T1000 (cell line): Measurements from ENCODE around the gene PACSIN2.

Experiments used
- DNase-seq: peaks from one replicate; lab custom pipeline; 2025; ENCODE audit warnings: mixed read lengths; lab: John Stamatoyannopoulos, UW

Gene PACSIN2

DNA sequence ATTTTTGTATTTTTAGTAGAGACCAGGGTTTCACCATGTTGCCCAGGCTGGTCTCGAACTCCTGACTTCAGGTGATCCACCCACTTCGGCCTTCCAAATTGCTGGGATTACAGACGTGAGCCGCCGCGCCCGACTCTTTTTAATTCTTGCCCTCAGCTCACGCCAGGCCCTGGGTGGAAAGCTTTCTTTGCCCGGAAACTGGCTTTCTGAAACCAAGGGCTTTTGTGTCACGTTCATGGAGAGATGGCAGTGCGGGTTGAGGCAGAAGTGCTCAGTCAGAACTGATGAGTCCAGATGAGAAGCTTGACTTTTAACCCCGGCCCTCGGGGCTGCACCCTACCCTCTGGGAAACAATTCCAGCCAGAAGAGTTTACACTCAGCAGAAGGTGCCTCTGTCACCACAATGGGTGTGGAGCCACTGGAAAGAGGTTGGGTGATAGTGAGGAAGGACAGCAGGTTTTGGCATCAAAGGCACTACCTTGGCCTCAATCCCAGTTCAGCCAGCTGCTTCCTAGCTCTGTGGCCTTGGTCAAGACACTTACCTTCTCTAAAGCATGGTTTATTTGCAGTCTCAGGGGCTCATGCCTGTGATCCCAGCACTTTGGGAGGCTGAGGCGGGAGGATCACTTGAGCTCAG is 157.0 kb downstream of the PACSIN2 start:
- DNase-seq: no peak

DNA sequence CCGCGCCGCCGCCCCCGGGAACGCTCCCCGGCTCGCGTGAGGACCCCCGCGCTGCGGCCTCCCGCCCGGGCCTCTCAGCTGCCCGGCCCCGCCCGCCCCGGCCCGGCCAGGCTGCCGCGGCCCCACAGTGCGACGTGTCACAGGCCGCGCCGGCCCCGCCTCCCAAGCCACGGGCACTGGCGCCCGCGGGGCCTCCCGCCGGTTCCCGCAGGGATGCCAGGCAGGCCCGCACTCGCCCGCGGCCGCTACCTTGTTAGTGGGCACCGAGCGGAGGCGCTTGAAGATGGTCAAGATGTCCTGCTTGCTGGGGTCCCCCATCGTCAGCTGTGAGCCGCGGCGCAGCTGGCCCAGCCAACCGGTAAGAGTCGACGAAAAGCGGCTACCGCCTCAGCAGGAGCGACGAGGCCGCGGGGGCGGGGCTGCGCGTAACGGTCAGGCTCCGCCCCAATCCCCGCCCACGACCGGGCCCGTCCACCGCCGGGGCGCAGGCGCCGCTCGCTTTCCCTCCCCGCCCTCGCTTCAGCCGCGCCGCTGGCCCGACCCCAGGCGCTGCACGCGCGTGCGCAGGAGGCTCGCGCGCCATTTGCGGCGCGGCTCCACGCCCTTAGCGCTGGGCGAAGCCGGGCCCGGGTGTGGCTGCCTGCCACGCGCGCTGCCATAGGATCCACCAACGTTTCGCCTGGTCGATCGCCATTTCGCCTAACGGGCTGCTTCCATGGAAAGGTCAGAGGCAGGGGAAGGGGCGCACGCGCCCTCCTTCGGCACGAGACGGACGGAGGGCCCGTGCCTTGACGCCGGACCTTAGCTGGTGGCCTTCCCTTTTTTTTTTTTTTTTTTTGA is 157.9 kb downstream of the PACSIN2 start, which contains the start of gene ARFGAP3:
ARFGAP3 (minus strand) TSS at position 409 of the 840 bp plus-strand sequence; CDS start at position 318, 91 bp downstream.
- peak; percentile 91 for DNase-seq

DNA sequence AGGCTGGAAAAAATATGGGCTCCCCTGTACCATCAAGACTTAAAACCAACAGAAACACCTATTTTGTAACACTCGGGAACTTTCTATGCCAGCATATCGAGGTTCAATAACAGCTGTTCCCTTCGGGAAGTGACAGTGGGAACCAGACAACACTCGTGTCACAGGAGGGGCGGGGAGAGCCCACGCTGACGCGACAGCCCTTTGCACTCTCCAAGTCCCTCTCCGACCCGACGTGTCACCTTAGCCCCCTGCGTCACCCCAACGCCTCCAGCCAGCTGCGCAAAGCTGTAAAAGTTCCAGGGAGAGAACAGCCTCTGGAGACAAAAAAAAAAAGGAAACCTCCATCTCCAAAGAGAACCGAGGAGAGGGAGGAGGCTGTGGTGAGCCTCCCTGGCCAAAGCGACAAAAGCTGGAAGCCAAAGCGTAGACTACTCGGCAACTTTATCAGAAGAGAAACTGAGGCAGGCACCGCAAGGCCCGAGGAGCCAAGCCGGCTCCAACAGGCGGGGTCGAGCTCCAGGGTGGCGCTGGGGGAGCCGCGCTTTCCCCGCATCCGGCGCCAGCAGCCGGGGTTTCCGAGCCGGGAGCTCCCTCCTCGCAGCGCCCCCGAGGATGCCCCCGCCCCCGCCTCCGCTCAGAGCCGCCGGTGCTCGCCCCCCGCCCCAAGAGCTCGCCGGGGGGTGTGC is 158.6 kb downstream of the PACSIN2 start:
- DNase-seq: no peak

DNA sequence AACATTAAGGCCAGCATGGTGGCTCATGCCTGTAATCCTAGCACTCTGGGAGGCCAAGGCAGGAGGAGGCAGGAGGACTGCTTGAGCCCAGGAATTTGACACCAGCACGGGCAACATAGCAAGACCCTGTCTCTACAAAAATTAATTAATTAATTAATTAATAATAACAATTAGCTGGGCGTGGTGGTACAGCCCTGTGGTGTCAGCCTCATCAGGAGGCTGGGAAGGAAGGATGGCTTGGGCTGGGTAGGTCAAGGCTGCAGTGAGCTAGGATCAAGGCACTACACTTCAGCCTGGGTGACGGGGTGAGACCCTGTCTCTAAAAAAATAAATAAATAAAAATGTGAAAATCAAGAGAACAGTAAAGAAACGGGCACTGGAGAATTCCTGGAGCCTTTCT is 159.2 kb downstream of the PACSIN2 start:
- no peak for DNase-seq

DNA sequence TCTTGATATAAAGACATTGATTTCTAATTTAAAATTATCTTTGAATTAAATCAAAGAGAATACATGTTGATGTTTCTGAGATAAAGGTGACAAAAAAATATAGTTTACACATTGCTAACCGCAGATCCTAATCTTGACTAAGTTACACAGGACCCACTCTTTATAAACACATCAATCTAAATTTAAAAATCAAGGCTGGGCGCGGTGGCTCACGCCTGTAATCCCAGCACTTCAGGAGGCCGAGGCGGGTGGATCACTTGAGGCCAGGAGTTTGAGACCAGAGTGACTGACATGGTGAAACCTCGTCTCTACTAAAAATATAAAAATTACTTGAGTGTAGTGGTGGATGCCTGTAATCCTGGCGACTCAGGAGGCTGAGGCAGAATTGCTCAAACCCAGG is 159.7 kb downstream of the PACSIN2 start:
- DNase-seq: no peak

DNA sequence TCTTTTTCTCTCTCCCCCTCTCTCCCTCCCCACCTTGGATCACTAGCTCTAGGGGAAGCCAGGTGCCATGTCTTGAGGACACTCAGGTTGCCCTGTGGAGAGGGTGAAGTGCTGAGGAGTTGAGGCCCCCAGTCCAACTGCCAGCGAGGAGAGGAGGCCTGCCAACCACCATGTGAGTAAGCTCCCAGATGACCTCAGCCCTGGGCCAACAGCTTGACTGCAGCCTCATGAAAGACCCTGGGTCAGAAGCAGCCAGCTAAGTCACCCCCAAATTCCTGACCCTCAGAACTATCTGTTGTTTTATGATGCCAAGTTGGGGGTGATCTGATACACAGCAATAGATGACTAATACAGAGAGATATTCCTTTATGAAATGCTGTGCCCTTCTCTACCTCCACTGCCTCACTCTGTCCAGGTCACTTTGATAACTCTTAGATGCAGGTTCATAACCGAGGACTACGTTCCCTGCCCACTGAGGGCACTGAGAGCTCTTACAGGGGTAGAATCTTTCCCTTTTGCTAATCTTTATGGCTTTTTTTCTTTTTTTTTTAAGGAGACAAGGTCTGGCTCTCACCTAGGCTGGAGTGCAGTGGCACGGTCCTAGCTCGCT is 165.9 kb downstream of the PACSIN2 start:
- no peak for DNase-seq

DNA sequence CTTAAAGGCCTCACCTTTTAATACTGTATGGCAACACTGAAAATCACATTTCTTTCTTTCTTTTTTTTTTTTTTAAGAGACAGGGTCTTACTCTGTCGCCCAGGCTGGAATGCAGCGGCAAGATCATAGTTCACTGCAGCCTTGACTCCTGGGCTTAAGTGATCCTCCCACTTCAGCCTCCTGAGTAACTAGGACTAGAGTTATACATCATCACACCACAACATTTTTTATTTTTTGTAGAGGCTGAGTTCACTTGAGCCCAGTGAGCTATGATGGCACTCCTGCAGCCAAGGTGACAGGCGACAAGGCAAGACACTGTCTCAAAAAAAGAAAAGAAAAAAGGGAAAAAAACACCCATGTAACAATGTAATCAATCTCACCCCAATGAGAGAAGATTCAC is 167.8 kb downstream of the PACSIN2 start:
- no peak for DNase-seq

DNA sequence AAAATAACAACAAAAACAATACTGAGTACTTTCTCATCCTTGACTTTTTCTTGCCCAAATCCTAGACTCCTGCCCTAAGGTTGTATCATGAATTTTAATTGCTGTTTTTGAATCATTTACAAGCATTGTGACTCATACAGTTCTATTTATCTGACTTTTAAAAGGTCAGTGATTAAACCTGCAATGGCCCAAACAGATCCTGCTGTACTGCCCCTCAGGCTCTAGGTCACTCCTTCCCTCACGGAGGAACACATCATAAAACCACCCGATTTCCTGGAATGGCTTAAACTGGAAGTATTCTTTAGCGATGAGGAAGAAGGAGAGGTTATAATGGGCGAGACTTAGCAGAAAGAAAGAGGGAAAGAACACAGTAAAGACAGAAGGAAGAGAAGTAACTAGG is 170.2 kb downstream of the PACSIN2 start:
- DNase-seq: peak; percentile 46

DNA sequence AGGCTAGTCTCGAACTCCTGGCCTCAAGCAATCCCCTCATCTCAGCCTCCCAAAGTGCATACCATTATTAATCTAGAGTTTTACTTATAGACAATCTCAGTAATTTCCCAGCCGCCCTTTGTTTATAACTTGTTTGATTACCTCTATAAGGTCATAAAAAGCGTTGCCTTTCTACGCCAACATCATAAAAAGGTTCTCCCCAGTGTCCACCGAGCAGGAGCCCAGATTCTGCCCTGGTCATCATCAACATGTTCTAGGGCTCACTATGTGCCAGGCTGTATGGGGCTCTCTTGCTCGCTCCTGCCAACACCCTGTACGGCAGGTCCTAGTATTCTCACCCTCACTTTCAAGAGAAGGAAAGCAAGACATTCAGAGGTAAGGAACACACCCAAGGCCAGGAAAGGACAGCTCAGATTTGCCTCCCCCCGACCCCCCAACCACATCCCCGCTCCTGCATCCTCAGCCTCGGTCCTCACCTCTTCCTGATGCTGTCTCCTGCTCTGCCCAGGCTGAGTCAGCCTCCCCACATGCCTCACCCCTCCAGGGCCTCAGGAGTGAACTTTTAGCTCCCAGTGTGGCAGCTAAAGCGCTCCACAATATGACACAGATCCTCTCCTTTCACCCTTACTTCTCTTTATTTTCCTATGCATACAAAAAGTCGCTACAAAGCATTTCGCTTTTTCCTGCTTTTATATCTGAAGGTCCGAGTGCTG is 172.1 kb downstream of the PACSIN2 start:
- DNase-seq: no peak

DNA sequence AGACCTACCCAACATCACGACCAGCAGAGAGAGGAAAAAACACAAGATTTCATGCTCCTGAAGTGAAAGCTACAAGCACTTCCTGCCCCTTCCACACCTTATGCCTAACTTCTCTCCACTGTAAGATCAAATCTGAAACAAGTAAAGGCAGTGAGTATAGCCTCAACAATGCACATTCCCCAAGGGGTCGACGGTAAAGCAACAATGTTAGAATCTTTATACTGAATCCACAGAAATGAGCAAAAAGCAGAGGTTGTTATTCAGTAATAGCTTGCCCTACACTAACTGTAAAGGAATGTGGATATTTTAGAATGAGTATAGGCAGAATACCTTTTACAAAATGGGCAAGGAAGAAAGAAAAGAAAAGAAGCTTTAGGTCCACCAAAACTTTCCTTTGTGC is 173.5 kb downstream of the PACSIN2 start:
- no peak for DNase-seq

DNA sequence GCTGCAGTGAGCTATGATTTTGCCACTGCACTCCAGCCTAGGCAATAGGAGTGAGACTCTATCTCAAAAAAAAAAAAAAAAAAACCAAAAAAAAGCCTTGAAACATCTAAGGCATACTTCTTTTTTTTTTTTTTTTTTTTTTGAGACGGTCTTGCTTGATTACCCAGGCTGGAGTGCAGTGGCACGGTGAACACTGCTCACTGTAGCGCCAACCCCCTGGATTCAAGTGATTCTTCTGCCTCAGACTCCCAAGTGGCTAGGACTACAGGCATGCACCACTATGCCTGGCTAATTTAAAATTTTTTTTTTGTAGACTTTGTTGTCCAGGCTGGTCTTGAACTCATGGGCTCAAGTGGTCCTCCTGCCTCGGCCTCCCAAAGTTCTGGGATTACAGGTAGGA is 177.4 kb downstream of the PACSIN2 start:
- no peak for DNase-seq

DNA sequence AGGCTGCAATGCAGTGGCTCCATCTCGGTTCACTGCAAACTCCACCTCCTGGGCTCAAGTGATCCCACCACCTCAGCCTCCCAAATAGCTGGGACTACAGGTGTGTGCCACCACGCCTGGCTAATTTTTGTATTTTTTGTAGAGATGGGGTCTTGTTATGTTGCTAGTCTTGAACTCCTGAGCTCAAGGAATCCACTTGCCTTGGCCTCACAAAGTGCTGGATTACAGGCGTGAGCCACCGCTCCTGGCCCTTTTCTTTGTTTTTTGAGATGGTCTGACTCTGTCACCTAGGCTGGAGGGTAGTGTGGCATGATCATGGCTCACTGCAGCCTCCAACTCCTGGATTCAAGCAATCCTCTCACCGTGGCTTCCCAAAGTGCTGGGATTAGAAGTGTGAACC is 178.9 kb downstream of the PACSIN2 start:
- DNase-seq: no peak

DNA sequence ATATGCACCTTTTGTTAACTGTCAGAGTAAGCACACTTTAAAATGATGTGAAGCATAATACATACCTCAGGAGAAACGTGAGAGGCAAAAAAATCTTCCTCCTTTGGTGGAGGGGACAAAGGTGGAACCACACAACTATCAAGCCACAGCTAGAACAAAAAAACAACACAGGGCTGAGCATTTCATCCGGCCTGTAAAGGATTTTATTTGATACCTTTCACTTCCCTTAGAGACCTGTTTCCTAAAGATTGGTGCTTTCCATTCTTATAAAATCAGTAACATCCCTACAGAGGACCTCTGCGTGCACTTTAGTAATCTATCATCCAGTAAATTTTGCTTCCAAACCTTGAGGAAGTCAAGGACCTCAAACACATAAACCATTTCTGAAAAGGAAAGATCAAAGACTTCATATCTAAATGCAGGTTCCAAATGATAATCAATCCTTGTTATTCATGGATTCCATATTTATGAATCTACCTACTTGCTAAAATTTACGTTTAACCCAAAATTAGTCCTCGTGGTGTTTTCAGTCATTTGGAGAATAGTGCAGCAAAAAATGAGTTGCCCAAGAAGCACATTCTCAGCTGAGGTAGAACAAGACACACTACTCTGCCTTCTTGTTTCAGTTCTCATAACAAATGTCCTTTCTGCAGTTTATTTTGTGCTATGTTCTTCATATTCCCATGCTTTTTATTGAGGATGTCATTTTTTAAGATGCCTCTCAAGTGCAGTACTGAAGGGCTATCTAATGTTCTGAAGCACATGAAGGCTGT is 180.6 kb downstream of the PACSIN2 start:
- DNase-seq: no peak

DNA sequence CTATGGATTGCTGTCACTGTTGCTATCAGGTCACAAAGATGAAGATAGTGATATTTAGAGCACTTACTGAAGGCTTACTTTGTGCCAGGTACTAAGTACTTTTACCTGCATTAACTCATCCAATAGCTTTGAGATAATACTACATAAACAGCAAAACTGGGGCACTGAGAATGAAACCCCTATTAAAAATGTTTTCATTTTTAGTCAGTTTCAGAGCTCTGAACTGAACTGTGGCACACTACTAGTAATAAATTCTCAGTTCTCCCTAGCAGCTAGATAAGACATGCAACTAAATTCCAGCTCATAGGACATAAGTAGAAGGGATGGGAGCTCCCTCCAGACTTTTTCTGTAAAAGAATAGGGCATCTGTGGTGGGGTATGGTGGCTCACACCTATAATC is 181.8 kb downstream of the PACSIN2 start:
- DNase-seq: no peak

DNA sequence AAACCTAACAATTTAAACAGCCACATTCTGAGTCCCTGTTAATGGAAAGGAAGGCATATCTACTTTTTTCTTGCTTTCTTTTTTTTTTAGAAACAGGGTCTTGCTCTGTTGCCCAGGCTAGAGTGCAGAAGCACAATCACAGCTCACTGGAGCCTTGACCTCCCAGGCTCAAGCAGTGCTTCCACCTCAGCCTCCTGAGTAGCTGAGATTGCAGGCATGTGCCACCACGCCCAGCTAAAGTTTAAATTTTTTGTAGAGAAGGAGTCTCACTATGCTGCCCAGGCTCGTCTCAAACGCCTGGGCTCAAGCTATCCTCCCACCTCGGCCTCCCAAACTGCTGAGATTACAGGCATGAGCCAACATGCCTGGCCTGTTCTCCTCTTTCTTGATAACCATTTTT is 183.2 kb downstream of the PACSIN2 start:
- no peak for DNase-seq

DNA sequence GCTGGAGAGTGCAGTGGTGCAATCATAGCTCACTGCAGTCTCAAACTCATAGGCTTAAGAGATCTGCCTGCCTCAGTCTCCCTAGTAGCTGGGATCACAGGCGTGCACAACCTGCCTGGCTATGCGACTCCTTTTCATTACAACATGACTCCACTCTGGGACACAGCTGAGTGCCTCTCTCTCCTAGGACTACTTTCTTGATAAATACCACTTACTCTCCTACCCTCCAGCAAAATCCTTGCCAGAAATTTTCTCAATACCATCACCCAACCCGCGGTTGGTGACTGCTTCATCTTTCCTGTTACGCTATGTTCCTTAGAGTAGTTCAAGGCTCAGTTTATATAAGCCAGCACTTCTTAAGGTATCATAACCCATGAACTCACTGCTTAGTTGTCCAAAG is 184.8 kb downstream of the PACSIN2 start:
- no peak for DNase-seq

DNA sequence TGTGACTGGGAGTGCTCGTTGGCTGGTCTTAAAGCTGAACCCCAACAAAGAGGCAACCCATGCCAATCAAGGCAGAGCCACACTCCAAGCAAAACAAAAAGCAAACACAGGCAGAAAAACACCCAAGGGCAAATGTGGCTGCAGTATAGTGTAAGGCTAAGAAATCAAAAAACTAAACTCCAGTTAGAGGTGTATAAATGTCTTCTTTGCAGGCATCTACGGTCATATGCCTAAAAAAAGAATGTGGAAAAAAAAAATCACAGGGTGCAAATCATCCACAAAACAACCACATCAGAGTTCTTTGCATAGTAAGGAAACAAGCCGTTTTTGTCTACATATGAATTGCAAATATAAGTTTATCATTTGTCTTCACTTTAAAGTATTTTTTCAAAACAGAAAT is 185.6 kb downstream of the PACSIN2 start:
- DNase-seq: no peak

DNA sequence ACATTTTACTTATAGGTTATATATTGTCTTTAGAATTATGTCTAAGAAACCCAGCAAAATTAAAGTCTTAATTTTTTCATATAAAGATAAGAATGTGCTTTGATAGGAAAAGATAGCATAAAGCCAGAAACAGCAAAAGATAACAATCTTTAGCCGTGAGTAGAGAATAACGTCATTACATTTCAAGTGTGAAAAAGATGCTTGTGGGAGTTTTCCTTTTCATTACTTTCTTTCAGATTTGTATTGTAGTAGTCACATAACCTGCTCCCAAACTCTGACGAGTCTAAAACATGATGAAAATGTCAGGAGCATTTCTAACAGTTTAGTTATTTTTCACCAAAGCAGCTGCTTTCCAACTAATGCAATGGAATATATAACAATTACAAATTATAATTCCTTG is 189.2 kb downstream of the PACSIN2 start:
- no peak for DNase-seq

DNA sequence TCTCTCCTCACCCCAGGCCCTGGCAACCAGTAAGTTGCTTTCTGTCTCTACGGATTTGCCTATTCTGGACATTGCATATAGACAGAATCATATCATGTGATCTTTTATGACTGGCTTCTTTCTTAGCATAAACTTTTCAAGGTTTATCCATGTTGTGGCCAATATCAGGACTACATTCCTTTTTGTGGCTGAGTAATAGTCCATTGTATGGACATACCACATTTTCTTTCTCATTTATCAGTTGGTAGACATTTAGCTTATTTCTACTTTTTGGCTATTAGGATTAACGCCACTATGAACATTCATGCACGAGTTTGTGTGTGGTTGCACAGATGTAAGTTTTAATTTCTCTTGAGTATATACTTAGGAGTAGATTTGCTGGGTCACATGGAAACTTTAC is 193.6 kb downstream of the PACSIN2 start:
- DNase-seq: no peak

DNA sequence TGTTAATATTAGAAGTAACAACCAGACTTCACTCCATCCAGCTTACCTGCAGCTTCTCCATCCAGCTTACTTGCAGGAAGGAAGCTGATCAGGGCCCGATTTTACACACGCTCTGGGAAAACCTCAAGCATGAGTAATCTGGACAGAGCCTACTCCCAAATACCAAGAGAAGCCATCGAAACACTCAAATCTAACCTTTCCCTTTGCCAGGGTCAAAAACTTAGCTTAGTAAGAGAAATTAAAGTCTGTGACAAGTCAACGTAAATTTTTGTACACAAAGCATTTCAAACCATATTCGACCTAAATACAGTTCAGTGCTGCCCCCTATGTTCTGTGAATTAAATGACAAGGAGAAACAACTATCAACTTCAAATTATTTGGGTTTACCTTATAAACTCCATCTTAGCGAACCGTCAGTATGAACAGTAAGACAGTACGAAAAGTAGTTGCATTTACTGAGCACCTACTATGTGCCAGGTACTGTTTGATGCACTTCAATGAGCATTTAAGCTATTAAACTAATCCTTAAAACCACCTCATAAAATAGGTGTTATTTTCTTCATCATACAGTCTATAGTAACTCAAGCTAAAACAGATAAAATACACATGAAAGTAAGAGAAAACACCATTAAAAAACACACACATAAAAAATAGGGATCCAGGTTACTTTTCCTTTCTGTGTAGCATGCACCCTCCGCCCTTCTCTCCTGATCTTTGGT is 194.7 kb downstream of the PACSIN2 start:
- DNase-seq: no peak
